ENCODE measurements around the gene COL16A1.

DNA sequence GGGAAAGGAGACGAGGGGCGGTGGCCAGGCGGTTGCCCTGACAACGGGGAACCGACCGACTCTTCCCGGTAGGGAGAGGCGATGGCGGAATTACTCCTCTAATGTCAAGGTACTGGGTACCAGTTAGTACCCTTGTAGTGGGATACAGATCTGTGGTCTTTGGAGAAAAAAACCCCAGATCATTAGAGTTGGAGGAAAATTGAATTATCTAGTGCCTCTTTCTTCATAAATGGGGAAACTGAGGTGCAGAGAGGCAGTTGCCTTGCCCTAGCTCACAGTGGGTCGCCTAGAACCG, 58.6 kb downstream of the COL16A1 start:
- TF ChIP-seq, protein P1, sequence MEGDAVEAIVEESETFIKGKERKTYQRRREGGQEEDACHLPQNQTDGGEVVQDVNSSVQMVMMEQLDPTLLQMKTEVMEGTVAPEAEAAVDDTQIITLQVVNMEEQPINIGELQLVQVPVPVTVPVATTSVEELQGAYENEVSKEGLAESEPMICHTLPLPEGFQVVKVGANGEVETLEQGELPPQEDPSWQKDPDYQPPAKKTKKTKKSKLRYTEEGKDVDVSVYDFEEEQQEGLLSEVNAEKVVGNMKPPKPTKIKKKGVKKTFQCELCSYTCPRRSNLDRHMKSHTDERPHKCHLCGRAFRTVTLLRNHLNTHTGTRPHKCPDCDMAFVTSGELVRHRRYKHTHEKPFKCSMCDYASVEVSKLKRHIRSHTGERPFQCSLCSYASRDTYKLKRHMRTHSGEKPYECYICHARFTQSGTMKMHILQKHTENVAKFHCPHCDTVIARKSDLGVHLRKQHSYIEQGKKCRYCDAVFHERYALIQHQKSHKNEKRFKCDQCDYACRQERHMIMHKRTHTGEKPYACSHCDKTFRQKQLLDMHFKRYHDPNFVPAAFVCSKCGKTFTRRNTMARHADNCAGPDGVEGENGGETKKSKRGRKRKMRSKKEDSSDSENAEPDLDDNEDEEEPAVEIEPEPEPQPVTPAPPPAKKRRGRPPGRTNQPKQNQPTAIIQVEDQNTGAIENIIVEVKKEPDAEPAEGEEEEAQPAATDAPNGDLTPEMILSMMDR (IDR thresholded peaks at IDR 0.05): peak in 1 of 6 experiments; percentile 17
- peak in 1 of 2 donors; percentile 16 for TF ChIP-seq POLR2AphosphoS5 (IDR thresholded peaks at IDR 0.05)
